Measurements from ENCODE around the gene DGAT2L6. TPM values are rescaled to one million over a fixed set of nuclear protein-coding genes. Genes with fewer than 3 reads are reported as not detected.

DGAT2L6 gene
- total and polyA plus RNA-seq, 10 of the 15 experiments (the other 5 are each of a cell fraction or from before 2014, with no cell fraction given), result 0.08 to 0.58 (median 0.31) TPM; not detected in 3

GRCh38 chrX:70128071-70128470 lies 49.2 kb upstream of the DGAT2L6 start:
- H3K4me2 ChIP-seq (ENCODE audit: control insufficient read depth, insufficient read depth), result no peak overlapping the region
- POLR2A ChIA-PET, result no interaction called here

More at GRCh38 chrX:70128071-70128470, 49.2 kb upstream of the DGAT2L6 start:
- H3K4me1 ChIP-seq (ENCODE audit: control insufficient read depth, insufficient read depth, low read length), result no peaks in the 10 kb centered on the region
- H3K4me3 ChIP-seq, result no peak overlapping the region
- no peaks in the 10 kb centered on the region for H4K20me1 ChIP-seq (ENCODE audit: control insufficient read depth, insufficient read depth)
- in situ Hi-C loops (cut with MboI), result loop anchor here (25.0 kb wide), 1 partner anchor 91 kb away; the partner anchor contains the start of gene AWAT2
- H2AFZ ChIP-seq (ENCODE audit: control insufficient read depth, low read depth, low read length), result no peak overlapping the region
- ChIA-PET SMC1A (ENCODE audit: uncharacterized antibody, unreplicated experiment) (no interaction called here), RAD21 (ENCODE audit: unreplicated experiment) (no interaction called here), CTCF (interaction anchor here (1.2 kb wide), 1 partner anchor 31 kb away, joined by 5 read pairs; no protein-coding TSS in a partner anchor)
- no peaks in the 10 kb centered on the region for H3K27me3 ChIP-seq (replicated peaks in 1 of 2; ENCODE audit: control insufficient read depth in 2 of 2, insufficient read depth in 2 of 2, low read length in 1 of 2)
- ATAC-seq (no peak), FAIRE-seq (no peak), DNase-seq (ENCODE audit: low read depth, low spot score) (no peak)
- BruUV-seq (replicated peaks), result no TSS peak
- H3K9ac ChIP-seq (ENCODE audit: control insufficient read depth, insufficient read depth, low read length), result no peak overlapping the region
- H3K27ac ChIP-seq (ENCODE audit: control insufficient read depth, insufficient read depth), result no peak overlapping the region
- H3K9me3 ChIP-seq (replicated peaks; ENCODE audit: control insufficient read depth, insufficient read depth, low read length), result no peaks in the 10 kb centered on the region
- intact Hi-C loops (cut with micrococcal nuclease; ENCODE audit: unreplicated experiment), result no loop called here
- no peaks in the 10 kb centered on the region for H3K79me2 ChIP-seq (ENCODE audit: control insufficient read depth, insufficient read depth, low read length)
- no peaks in the 10 kb centered on the region for H3K36me3 ChIP-seq (ENCODE audit: control insufficient read depth in 2 of 2, insufficient read depth in 2 of 2, low read length in 1 of 2)
- no peak for TF ChIP-seq PBX3 (IDR thresholded peaks at IDR 0.05; ENCODE audit: insufficient replicate concordance, low read depth, low read length)
- no peak for TF ChIP-seq CEBPZ (IDR thresholded peaks at IDR 0.05; ENCODE audit: low read depth, low read length)
- TF ChIP-seq FOS (IDR thresholded peaks at IDR 0.05; ENCODE audit: borderline replicate concordance, extremely low read depth, insufficient read length), result no peak
- TF ChIP-seq WRNIP1 (IDR thresholded peaks at IDR 0.05; ENCODE audit: borderline replicate concordance, low read depth, low read length), result no peak
- no peak for TF ChIP-seq NRF1 (conservative IDR thresholded peaks at IDR 0.05; ENCODE audit: low read depth, low read length)
- TF ChIP-seq NFXL1 (IDR thresholded peaks at IDR 0.05; ENCODE audit: borderline replicate concordance), result no peak
- TF ChIP-seq SMC3 (IDR thresholded peaks at IDR 0.05; ENCODE audit: borderline replicate concordance, low read length), result no peak
- TF ChIP-seq CUX1 (IDR thresholded peaks at IDR 0.05; ENCODE audit: insufficient replicate concordance, low read depth, low read length), result no peak
- no peak for TF ChIP-seq IKZF1 (conservative IDR thresholded peaks at IDR 0.05)
- 23% methylated on average over 9 of the region's 9 CpGs for WGBS (ENCODE audit: insufficient coverage, insufficient replicate concordance, low lambda C conversion rate, missing lambda C conversion rate)

Data from GM12878 (cell line).